ENCODE results near the gene TENM4. TPM values are rescaled to one million over a fixed set of nuclear protein-coding genes. Genes with fewer than 3 reads are reported as not detected.
"Not testable (repeated sequence)": the region's sequence is repeated elsewhere in the genome, so short reads cannot be mapped to it uniquely, and the experiment has no call there.

TENM4 gene
- polyA plus RNA-seq, 4 donors: 21.0 to 31.9 (median 23.1) TPM

DNA sequence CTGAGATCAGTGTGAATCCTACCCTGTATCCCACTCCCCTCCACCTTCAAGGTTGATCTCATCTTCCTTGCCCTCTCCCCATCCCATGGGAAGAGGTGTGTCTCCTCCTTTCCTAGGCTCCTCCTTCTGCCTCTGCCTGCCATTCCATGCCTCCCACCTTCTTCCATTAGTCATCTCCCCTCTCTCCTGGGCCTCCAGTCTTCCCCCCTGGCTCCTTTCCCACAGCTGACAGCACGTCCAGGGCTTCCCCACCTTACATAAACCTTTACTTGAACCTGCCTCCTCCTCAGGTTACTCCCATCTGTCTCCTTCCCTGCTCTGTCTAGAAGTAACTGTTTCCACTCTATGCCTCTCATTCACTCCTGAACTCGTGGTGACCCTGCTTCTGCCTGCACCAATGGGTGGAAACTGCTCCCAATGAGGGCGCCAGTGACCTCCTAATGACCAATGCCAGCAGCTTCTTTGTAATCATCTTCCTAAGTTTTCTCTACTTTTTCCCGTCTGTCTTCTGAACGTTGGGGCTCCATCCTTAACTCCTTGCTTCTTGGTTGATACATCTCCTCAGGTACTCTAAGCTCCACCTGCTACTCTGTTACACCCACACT, 599.3 kb downstream of the TENM4 start:
- DNase-seq (ENCODE audit: low read depth in 4 of 4, low spot score in 3 of 4): no peak

DNA sequence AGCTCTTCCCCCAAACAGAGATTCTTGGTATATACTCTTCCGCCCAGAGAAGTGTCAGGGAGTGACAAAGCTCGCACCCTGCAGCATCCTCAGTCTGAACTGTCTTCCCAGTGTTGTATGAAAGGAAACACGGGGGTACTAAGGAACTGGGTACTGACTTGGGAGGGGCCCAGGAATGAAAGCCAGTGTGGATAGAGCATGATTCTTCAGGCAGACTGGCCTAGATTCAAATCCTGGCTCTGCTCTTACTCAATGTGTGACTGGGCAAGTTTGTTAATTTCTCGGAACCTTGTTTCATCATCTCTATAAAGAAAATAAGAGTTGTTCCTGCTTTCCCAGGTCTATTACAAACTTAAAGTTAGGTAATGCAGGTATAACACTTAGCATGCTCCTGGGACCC, 600.2 kb downstream of the TENM4 start:
- no peak for DNase-seq (ENCODE audit: low read depth in 4 of 4, low spot score in 3 of 4)

DNA sequence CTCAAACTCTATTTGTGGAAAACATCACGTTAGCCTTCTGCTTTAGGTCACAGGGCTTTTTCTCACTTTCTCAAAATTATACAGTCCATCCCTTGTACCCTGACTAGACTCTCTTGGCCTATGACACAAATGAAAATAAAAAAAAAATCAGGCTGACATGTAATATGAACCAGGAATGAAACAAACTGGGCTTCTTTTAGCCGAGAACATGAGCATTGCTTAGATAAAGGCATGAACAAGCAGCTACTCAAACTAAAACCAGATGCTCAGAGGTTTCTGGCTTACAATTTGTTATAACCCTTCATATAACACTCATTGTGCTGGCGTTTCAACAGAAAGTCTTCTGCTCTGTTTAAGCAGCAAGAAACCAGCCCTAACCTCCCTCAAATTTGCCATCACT, 600.6 kb downstream of the TENM4 start:
- DNase-seq (ENCODE audit: low read depth in 4 of 4, low spot score in 3 of 4): no peak

DNA sequence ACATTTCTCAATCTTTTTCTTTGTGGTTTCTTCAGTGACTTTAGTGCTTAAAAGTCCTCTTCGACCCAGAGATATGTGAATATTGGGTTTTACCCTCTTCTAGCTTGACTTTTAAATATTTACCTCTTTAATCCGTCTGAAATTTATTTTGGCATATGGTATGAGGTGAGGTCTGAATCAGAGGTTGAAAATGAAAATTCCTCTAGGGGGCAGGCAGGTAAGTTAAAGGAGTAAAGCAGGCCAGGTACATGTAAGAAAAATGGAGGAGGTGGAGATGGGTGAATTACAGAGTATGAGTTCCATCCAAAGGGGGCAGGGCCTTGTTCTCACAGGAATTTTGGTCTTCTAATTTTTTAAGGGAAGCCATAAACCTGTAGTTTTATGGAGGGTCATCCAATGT, 602.4 kb downstream of the TENM4 start:
- no peak for DNase-seq (ENCODE audit: low read depth in 4 of 4, low spot score in 3 of 4)

GRCh38 chr11:78835646-78836045, 605.2 kb downstream of the TENM4 start:
- DNase-seq (ENCODE audit: low read depth in 4 of 4, low spot score in 3 of 4): no peak

DNA sequence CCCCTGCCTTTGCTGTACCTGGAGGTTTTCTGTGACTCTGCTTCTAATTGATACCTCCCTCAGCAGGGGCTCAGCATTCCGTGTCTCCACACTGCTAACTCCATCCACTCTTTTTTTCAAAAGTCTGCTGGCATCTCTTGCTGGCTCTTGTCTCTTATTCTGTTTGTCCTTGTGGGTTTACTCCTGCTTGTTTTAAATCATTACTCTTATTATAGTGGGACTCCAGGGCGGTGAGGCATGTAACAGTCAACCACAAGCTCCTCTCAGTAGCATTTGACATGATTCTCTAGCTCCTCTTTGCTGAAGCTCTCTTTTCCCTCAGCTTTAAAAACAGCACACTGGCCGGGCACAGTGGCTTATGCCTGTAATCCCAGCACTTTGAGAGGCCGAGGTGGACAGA, 605.9 kb downstream of the TENM4 start:
- no peak for DNase-seq (ENCODE audit: low read depth in 4 of 4, low spot score in 3 of 4)

DNA sequence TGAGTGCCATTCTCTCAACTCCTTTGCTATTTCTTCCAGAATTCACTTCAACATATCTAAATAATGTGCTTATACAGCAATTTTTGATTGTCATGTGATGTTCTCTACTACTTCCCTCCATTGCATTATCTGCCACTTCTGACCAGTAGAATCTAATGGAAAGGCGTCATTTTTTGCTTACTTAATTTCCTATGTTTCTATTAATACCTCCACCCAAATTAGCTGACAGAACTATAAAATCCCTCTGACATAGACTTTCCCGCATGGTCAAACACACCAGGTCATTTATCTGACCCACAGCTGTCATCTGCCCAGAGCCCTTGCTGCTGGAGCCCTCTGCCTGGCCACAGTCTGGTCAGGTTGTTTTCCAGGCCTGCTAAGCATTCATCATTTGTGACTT, 607.6 kb downstream of the TENM4 start:
- no peak for DNase-seq (ENCODE audit: low read depth in 4 of 4, low spot score in 3 of 4)

DNA sequence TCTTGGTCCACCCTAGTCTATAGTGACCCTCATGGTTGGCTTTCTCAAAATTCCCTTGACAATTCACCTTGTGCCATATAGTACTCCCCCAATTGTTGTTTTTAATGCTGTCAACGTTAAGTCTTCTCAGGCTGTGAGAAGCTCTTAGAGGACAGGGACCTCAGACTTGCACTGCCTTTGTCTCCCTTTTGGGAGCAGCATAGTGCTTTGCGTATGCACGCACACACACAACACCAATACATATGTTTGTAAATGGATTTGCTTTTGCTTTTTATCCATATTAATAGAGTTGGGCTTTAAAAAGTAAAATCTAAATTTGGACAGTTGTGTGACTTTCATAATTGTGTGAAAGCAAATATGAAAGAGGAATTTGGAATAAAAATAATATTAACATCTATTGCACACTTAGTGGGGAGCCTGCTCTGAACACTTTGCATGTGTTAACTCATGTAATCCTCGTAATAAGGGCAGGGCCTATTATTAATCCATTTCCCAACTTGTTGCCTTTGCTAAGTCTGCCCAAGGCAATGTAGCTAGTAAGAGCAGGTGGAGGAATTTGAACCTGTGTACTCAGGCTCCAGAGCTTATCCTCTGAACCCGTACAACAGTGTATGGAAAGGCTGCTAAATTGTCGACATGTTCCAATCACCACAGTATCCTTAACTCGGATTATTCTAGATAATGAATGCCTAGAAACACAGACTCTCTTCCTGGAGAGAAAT, 608.4 kb downstream of the TENM4 start:
- no peak for DNase-seq (ENCODE audit: low read depth in 4 of 4, low spot score in 3 of 4)

DNA sequence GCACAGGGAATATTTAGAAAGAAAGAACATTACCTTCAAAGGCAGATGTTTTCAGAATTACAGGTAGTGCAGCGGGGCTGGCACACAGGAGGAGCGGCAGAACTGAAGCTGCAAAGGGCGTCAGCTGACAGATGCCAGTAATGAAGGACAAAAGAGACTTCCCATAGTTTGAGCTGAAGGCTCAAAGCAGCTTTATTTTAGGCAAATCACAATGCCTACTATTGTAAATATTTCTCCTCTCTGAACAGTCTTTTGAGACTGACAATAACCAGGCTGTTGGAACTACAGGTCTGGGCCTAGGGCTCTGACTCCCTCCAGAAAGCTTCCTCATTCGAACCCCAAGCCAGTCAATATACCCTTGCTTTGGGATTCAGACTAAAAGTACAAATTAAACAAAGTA, 609.3 kb downstream of the TENM4 start:
- no peak for DNase-seq (ENCODE audit: low read depth in 4 of 4, low spot score in 3 of 4)

- no peak for DNase-seq (ENCODE audit: low read depth in 4 of 4, low spot score in 3 of 4)
Measured at GRCh38 chr11:78830277-78830819, 610.5 kb downstream of the TENM4 start.

DNA sequence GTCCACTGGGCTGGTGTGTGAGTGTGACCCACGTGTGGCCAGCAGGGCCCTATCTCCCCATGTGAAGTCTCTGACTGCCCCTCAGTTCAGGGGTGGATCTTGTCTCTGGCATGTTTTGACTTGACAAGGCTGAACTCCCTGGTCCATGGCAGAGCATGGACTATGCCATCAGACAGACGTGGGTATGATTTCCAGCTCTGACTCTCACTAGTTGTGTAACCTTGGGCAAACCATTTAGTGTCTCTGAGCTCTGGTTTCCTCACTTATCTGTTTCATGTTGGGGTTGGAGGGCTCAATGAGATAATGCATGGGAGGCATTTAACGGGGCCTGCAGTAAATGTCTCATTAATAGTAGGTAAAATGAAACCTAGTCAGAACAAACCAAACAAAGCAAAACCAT, 611.7 kb downstream of the TENM4 start:
- no peak for DNase-seq (ENCODE audit: low read depth in 4 of 4, low spot score in 3 of 4)

GRCh38 chr11:78828676-78829075, 612.2 kb downstream of the TENM4 start:
- DNase-seq (ENCODE audit: low read depth in 4 of 4, low spot score in 3 of 4): no peak

DNA sequence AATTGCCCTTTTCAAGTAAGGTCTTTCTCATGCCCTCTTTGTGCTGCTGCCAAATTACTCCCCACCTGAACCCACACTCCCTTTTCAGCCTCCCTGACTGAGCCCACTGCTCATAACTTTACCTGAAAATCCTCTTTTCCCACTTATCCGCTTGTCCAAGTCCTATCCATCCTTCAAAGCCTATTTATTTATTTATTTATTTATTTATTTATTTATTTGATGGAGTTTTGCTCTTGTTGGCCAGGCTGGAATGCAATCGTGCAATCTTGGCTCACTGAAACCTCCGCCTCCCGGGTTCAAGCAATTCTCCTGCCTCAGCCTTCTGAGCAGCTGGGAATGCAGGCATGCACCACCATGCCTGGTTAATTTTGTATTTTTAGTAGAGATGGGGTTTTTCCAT, 613.5 kb downstream of the TENM4 start:
- DNase-seq (ENCODE audit: low read depth in 4 of 4, low spot score in 3 of 4): not testable (repeated sequence)

- no peak for DNase-seq (ENCODE audit: low read depth in 4 of 4, low spot score in 3 of 4)
Measured at GRCh38 chr11:78825591-78826020, 615.2 kb downstream of the TENM4 start.

DNA sequence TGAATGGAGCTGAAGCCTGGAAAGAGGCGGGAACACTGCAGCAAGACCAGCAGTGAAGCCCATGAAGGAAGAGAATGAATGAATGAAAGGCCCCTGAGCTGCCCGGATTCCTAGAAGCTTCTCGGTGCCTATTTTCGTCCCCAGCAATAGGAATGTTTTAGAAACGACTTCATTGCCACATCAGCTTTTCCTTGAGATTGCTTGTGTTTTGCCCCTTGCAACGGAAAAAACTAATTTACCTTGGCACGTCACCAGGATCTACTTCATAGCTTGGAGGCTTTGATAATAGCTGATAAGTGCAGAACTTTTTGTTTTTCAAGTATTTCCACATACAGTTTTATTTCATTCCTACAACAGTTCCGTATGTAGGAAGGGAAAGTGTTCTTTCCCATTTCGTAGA, 617.2 kb downstream of the TENM4 start:
- no peak for DNase-seq (ENCODE audit: low read depth in 4 of 4, low spot score in 3 of 4)

- DNase-seq (ENCODE audit: low read depth in 4 of 4, low spot score in 3 of 4): no peak
Measured at GRCh38 chr11:78822931-78823423, 617.9 kb downstream of the TENM4 start.

DNA sequence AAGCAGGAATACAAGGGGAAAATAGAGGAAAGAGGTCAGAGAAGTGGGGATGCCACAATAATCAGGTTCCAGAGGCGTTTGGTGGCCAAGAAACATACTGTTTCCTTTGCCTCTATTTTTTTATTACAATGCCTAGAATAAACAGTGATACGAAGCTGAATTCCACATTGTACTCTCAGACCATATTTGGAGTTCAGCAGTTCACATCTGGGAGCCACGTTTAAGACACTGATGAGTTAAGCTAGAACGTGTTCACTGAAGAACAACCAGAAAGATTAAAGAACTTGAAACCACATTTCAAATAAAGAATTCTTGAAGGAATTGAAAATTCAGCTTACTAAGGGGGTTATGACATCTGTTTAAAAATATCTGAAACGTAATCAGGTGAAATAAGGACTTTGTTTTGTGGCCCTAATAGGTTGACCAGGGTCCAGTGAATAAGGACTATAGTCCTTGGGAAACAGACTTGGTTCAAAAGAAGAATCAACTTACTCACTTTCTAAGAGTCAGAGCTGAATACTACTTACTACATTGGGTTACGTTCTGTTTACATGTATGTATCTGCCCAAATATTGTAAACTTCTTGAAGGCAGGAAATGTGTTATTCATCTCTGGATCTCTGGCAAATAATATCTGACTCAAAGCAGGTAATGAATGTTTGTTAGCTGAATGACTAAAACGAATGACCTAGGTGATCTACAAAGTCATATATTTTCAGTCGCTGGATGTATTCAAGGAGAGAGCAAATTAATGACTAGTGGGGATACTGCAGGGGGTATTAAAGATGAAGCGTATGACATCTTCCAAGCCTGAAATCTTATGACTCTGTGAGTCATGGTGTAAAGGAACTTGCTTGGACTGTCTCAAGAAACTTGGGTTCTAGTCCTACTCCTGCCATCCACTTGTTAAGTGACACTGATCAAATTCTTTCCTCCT, 619.2 kb downstream of the TENM4 start:
- DNase-seq (ENCODE audit: low read depth in 4 of 4, low spot score in 3 of 4): no peak

GRCh38 chr11:78820741-78821140, 620.1 kb downstream of the TENM4 start:
- DNase-seq (ENCODE audit: low read depth in 4 of 4, low spot score in 3 of 4): no peak

GRCh38 chr11:78818201-78818600, 622.6 kb downstream of the TENM4 start:
- no peak for DNase-seq (ENCODE audit: low read depth in 4 of 4, low spot score in 3 of 4)

DNA sequence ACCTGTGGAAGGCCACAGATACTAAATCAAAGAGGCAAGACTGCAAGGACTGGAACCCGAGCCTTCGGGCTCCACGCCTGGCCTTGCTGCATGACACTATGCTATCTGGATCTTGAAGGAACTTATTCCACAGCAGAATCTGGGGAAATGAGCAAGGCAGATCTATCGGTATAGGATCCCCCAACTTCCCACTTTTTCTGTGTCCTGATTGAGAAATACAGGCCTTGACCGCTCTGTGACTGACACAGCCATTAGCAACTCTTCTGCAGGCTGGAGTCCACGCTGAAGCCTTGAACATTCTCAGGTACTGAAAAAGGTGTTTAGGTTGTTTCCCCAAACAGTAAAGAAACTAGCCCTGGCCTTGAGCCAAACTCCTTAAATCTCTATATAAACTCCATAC, 625.0 kb downstream of the TENM4 start:
- no peak for DNase-seq (ENCODE audit: low read depth in 4 of 4, low spot score in 3 of 4)

Measured in left renal pelvis (tissue), 4 donors.